PC-3 (cell line): ENCODE data around the gene TUBGCP3. TPM values are rescaled to one million over a fixed set of nuclear protein-coding genes. Genes with fewer than 3 reads are reported as not detected.

ENCODE experiments used
- ATAC-seq: fragments of 200-7000 bp; cut with Tn5 transposase; 2 replicates; pipeline ENCODE4 v1.9.1; 2020; ENCODE audit warnings: mild to moderate bottlenecking, moderate library complexity
- BruUV-seq: library from RNA; stranded (reverse); fragments of 400-500 nt; replicated peaks from 2 replicates; lab custom pipeline; 2021; lab: Mats Ljungman, UMichigan
- CTCF ChIA-PET: fragments of 300-600 bp; sonication (Branson Sonifier 250); formaldehyde crosslinking; loops from one replicate; lab custom pipeline; 2022; ENCODE audit warnings: antibody characterized with exemption; lab: Charles Lee
- POLR2A ChIA-PET: fragments of 300-600 bp; sonication (Branson Sonifier 250); formaldehyde crosslinking; loops from one replicate; lab custom pipeline; 2022; ENCODE audit warnings: antibody characterized with exemption; ENCODE audit not compliant: unreplicated experiment; lab: Charles Lee
- DNase-seq: peaks from one replicate; pipeline ENCODE4 v3.0.0-alpha.2; 2015
- H2AFZ ChIP-seq: fragments of 300-600 bp; sonication (generic); 2 replicates; pipeline ENCODE4 v1.6.0; 2016; ENCODE audit warnings: antibody characterized with exemption, low read length
- H3F3A ChIP-seq: fragments of 300-600 bp; sonication (generic); one replicate; pipeline ENCODE4 v1.6.0; 2017; ENCODE audit warnings: antibody characterized with exemption, low read length, control low read depth, mild to moderate bottlenecking; ENCODE audit not compliant: unreplicated experiment
- H3K27ac ChIP-seq: fragments of 300-600 bp; sonication (generic); 2 replicates; pipeline ENCODE4 v1.5.1; 2016; ENCODE audit warnings: mild to moderate bottlenecking, low read length
- H3K27me3 ChIP-seq: fragments of 300-600 bp; sonication (generic); 2 replicates; pipeline ENCODE4 v1.6.1; 2016; ENCODE audit warnings: low read length, mixed read lengths
- H3K36me3 ChIP-seq: fragments of 300-600 bp; sonication (generic); 2 replicates; pipeline ENCODE4 v1.6.1; 2016; ENCODE audit warnings: low read depth, mixed run types, low read length, mixed read lengths
- H3K4me1 ChIP-seq: fragments of 300-600 bp; sonication (generic); 2 replicates; pipeline ENCODE4 v1.5.1; 2016; ENCODE audit warnings: low read length; ENCODE audit not compliant: insufficient read depth
- H3K4me2 ChIP-seq: fragments of 300-600 bp; sonication (generic); 2 replicates; pipeline ENCODE4 v1.6.0; 2016; ENCODE audit warnings: low read length
- H3K4me3 ChIP-seq: fragments of 300-600 bp; sonication (generic); 2 replicates; pipeline ENCODE4 v1.5.1; 2016; ENCODE audit warnings: mild to moderate bottlenecking, low read length, mixed read lengths
- H3K79me2 ChIP-seq: fragments of 300-600 bp; sonication (generic); 2 replicates; pipeline ENCODE4 v1.6.1; 2017; ENCODE audit warnings: low read length, mixed read lengths
- H3K9ac ChIP-seq: fragments of 300-600 bp; sonication (generic); 2 replicates; pipeline ENCODE4 v1.6.0; 2016; ENCODE audit warnings: mild to moderate bottlenecking, low read length
- H3K9me2 ChIP-seq: fragments of 300-600 bp; sonication (generic); replicated peaks from 2 replicates; pipeline ENCODE4 v1.6.1; 2016; ENCODE audit warnings: mixed run types, low read length, mixed read lengths
- H3K9me3 ChIP-seq: fragments of 300-600 bp; sonication (generic); 2 replicates; pipeline ENCODE4 v1.6.1; 2016; ENCODE audit warnings: low read length, mixed read lengths
- H4K20me1 ChIP-seq: fragments of 300-600 bp; sonication (generic); 2 replicates; pipeline ENCODE4 v1.6.1; 2016; ENCODE audit warnings: low read length, mixed read lengths
- CTCF ChIP-seq: fragments of 300-600 bp; sonication (generic); conservative IDR thresholded peaks from 2 replicates; pipeline ENCODE4 v1.5.1; 2017; ENCODE audit warnings: antibody characterized with exemption, low read depth, mild to moderate bottlenecking, low read length
- EZH2 ChIP-seq: fragments of 300-600 bp; sonication (generic); IDR thresholded peaks from one replicate; pipeline ENCODE4 v1.6.1; 2017; ENCODE audit warnings: antibody characterized with exemption, mild to moderate bottlenecking, low read length; ENCODE audit not compliant: unreplicated experiment
- EZH2phosphoT487 ChIP-seq: fragments of 300-600 bp; sonication (generic); IDR thresholded peaks from 2 replicates; pipeline ENCODE4 v1.6.1; 2018; ENCODE audit warnings: mild to moderate bottlenecking, antibody characterized with exemption, low read length, borderline replicate concordance
- intact Hi-C: fragments of 100-400 bp; cut with micrococcal nuclease; formaldehyde crosslinking; loops from 2 replicates; pipeline ENCODE4 v1.9.0; 2023
- total RNA-seq: library from RNA; depleted of rRNA; stranded (reverse); fragments of >200 nt; gene quantifications from 2 replicates; pipeline ENCODE4 v1.2.3, GENCODE V29; 2014; rRNA removed

Gene TUBGCP3
- total RNA-seq, 1 experiment from 2014 or later: 25.8 TPM

- intact Hi-C loops: no loop called here
Measured at GRCh38 chr13:112438094-112438493, 149.9 kb downstream of the TUBGCP3 start.

GRCh38 chr13:112435973-112436372 lies 152.0 kb downstream of the TUBGCP3 start:
- DNase-seq (no peak), ATAC-seq (no peak)
- Histone ChIP-seq H4K20me1 (no peaks in the 10 kb centered on the region), H3K4me1 (no peaks in the 10 kb centered on the region), H3K4me2 (no peak overlapping the region), H3K9ac (no peak overlapping the region), H3K27me3 (peaks cover 33% of the 10 kb centered on the region), H3K36me3 (no peaks in the 10 kb centered on the region), H3F3A (no peaks in the 10 kb centered on the region), H3K9me2 (no peaks in the 10 kb centered on the region), H3K4me3 (no peak overlapping the region), H2AFZ (no peak overlapping the region), H3K79me2 (no peaks in the 10 kb centered on the region), H3K9me3 (no peaks in the 10 kb centered on the region), H3K27ac (no peak overlapping the region)
- ChIA-PET CTCF (no interaction called here), POLR2A (no interaction called here)
- intact Hi-C loops: no loop called here
- no peak for TF ChIP-seq CTCF
- TF ChIP-seq EZH2: no peak
- TF ChIP-seq EZH2phosphoT487: no peak
- no TSS peak for BruUV-seq

More at GRCh38 chr13:112438094-112438493, 149.9 kb downstream of the TUBGCP3 start:
- no peaks in the 10 kb centered on the region for H3K36me3 ChIP-seq
- no TSS peak for BruUV-seq
- no peak overlapping the region for H3K27ac ChIP-seq
- H3K27me3 ChIP-seq: peaks cover 34% of the 10 kb centered on the region
- no peak overlapping the region for H3K4me3 ChIP-seq
- no peaks in the 10 kb centered on the region for H3K79me2 ChIP-seq
- no peaks in the 10 kb centered on the region for H3K9me3 ChIP-seq
- H4K20me1 ChIP-seq: no peaks in the 10 kb centered on the region
- H3K4me1 ChIP-seq: no peaks in the 10 kb centered on the region
- H3K9me2 ChIP-seq: no peaks in the 10 kb centered on the region
- ChIA-PET CTCF (no interaction called here), POLR2A (no interaction called here)
- DNase-seq (no peak), ATAC-seq (no peak)
- no peak overlapping the region for H3K9ac ChIP-seq
- H3K4me2 ChIP-seq: no peak overlapping the region
- no peak for TF ChIP-seq EZH2phosphoT487
- no peak for TF ChIP-seq EZH2
- TF ChIP-seq CTCF: no peak
- no peaks in the 10 kb centered on the region for H3F3A ChIP-seq
- no peak overlapping the region for H2AFZ ChIP-seq

Other genes starting within 250 kb of the TUBGCP3 start
- gene SPACA7, start 211.8 kb downstream of the TUBGCP3 start, total RNA-seq: not detected in 2 replicates
- 8.7 and 12.0 TPM in 2 replicates for gene ATP11A, start 101.9 kb upstream of the TUBGCP3 start, total RNA-seq